Astrocyte (in vitro differentiated cells and primary cell): ENCODE results near the gene NT5C3A.
"Not testable (repeated sequence)": the region's sequence is repeated elsewhere in the genome, so short reads cannot be mapped to it uniquely, and the experiment has no call there.

ENCODE experiments used
- CTCF ChIP-seq: IDR thresholded peaks from 2 replicates; pipeline ENCODE4 v1.5.1; 2011; ENCODE audit warnings: low read depth, mild to moderate bottlenecking, inconsistent platforms, low read length, moderate library complexity; ENCODE audit not compliant: insufficient read depth
- EZH2 ChIP-seq: IDR thresholded peaks from 2 replicates; pipeline ENCODE4 v1.6.1; 2012; ENCODE audit warnings: mild to moderate bottlenecking, low read length, inconsistent platforms; ENCODE audit not compliant: insufficient read depth

- TF ChIP-seq CTCF, EZH2: not testable (repeated sequence)
Observed at GRCh38 chr7:32979246-32979645, 83.3 kb downstream of the NT5C3A start.
